ENCODE results near the gene NFKB1.

The NFKB1 gene

DNA sequence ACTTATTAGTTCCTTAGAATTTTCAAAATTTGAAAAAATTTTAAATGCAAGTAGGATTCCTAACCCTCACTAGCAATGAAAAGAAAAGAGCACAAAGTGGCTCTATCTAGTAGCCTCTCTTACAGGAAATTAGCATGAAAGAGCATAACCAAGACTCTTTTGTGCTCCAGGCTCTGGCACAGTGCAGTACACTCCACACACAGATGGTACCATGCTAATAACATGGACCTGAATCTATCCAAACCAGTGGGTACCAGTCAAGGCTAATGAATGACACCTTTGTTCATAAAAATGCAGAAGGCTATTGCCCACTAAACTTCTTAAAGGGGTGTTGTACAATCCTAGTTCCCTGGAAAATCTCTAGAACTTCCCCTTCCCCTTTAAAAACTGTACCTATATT lies 140.6 kb downstream of the NFKB1 start:
- Histone ChIP-seq H3K4me3 (IDR thresholded peaks at IDR 0.05; ENCODE audit: insufficient read depth, low read depth, low read length) (no peak overlapping the region), H2AFZ (ENCODE audit: low read depth) (no peak overlapping the region), H3K27ac (no peak overlapping the region), H3K4me2 (no peak overlapping the region), H3K79me2 (ENCODE audit: insufficient read depth, low read depth) (no peaks in the 10 kb centered on the region), H3K27me3 (ENCODE audit: insufficient read depth, low read depth) (no peaks in the 10 kb centered on the region), H3K36me3 (ENCODE audit: insufficient read depth) (no peaks in the 10 kb centered on the region), H3K9ac (no peak overlapping the region), H3K4me1 (ENCODE audit: low read depth, poor library complexity, severe bottlenecking) (no peaks in the 10 kb centered on the region), H4K20me1 (ENCODE audit: insufficient read depth) (no peaks in the 10 kb centered on the region)
- TF ChIP-seq, protein P1, sequence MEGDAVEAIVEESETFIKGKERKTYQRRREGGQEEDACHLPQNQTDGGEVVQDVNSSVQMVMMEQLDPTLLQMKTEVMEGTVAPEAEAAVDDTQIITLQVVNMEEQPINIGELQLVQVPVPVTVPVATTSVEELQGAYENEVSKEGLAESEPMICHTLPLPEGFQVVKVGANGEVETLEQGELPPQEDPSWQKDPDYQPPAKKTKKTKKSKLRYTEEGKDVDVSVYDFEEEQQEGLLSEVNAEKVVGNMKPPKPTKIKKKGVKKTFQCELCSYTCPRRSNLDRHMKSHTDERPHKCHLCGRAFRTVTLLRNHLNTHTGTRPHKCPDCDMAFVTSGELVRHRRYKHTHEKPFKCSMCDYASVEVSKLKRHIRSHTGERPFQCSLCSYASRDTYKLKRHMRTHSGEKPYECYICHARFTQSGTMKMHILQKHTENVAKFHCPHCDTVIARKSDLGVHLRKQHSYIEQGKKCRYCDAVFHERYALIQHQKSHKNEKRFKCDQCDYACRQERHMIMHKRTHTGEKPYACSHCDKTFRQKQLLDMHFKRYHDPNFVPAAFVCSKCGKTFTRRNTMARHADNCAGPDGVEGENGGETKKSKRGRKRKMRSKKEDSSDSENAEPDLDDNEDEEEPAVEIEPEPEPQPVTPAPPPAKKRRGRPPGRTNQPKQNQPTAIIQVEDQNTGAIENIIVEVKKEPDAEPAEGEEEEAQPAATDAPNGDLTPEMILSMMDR (conservative IDR thresholded peaks at IDR 0.05; ENCODE audit: low read depth, low read length): no peak

DNA sequence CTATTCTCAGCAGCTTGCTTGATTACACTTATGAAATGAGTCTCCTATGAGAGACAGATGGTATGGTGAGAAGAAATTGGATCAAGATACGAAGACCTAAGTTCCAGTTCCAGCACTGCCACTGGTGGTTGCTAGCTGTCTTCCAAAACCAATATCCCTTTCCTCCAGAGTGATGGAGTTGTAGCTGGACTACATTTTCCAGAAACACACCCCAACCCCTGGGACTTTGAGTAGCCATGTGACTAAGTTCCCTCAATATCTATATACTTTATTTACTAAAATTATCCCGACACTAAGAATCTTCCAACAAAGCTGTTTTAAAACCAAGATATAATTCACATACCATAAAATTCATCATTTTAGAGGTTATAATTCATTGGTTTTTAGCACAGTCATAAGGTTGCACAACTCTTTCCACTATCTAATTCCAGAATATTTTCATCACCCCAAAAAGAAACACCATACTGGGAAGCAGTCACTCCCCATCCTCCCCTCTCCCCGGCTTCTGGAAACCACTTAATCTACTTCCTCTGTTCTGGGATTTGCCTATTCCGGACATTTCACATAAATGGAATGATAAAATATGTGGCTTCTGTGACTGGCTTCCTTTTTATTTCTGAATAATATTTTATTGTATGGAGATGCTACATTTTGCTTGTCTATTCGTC lies 141.6 kb downstream of the NFKB1 start:
- no peaks in the 10 kb centered on the region for H3K36me3 ChIP-seq (ENCODE audit: insufficient read depth)
- no peaks in the 10 kb centered on the region for H3K79me2 ChIP-seq (ENCODE audit: insufficient read depth, low read depth)
- H3K27me3 ChIP-seq (ENCODE audit: insufficient read depth, low read depth): no peaks in the 10 kb centered on the region
- TF ChIP-seq, protein P1 (conservative IDR thresholded peaks at IDR 0.05; ENCODE audit: low read depth, low read length): no peak
- H3K4me2 ChIP-seq: no peak overlapping the region
- no peaks in the 10 kb centered on the region for H4K20me1 ChIP-seq (ENCODE audit: insufficient read depth)
- no peaks in the 10 kb centered on the region for H3K4me1 ChIP-seq (ENCODE audit: low read depth, poor library complexity, severe bottlenecking)
- no peak overlapping the region for H2AFZ ChIP-seq (ENCODE audit: low read depth)
- H3K27ac ChIP-seq: no peak overlapping the region
- no peak overlapping the region for H3K9ac ChIP-seq
- no peak overlapping the region for H3K4me3 ChIP-seq (IDR thresholded peaks at IDR 0.05; ENCODE audit: insufficient read depth, low read depth, low read length)

DNA sequence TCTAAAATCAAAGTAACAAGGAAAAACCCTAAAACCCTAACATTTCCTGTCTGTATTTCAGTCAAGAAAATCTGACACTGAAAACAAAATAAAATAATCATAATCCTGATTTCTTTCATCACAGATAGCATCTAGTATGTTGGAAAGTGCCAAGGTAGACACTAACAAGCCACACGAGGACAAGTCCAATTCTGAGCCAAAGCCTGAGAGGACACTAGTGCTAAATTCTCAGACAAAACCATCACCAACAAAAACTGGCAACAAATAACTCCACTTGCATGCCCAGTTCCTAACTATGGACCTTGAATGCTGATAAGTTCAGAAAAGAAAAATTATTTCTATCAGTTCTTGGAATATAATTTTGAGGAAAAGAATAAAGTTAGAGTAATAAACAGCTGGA lies 146.0 kb downstream of the NFKB1 start:
- no peaks in the 10 kb centered on the region for H3K79me2 ChIP-seq (ENCODE audit: insufficient read depth, low read depth)
- no peak overlapping the region for H3K4me2 ChIP-seq
- no peak overlapping the region for H3K4me3 ChIP-seq (IDR thresholded peaks at IDR 0.05; ENCODE audit: insufficient read depth, low read depth, low read length)
- TF ChIP-seq, protein P1 (conservative IDR thresholded peaks at IDR 0.05; ENCODE audit: low read depth, low read length): no peak
- H3K4me1 ChIP-seq (ENCODE audit: low read depth, poor library complexity, severe bottlenecking): no peaks in the 10 kb centered on the region
- no peaks in the 10 kb centered on the region for H4K20me1 ChIP-seq (ENCODE audit: insufficient read depth)
- no peaks in the 10 kb centered on the region for H3K27me3 ChIP-seq (ENCODE audit: insufficient read depth, low read depth)
- no peak overlapping the region for H3K9ac ChIP-seq
- H3K27ac ChIP-seq: no peak overlapping the region
- H3K36me3 ChIP-seq (ENCODE audit: insufficient read depth): no peaks in the 10 kb centered on the region; the same call in 1 of the 2 replicates
- H2AFZ ChIP-seq (ENCODE audit: low read depth): no peak overlapping the region

- H3K4me2 ChIP-seq: no peak overlapping the region
- H3K79me2 ChIP-seq (ENCODE audit: insufficient read depth, low read depth): no peaks in the 10 kb centered on the region
- no peaks in the 10 kb centered on the region for H3K4me1 ChIP-seq (ENCODE audit: low read depth, poor library complexity, severe bottlenecking)
- H2AFZ ChIP-seq (ENCODE audit: low read depth): no peak overlapping the region
- H3K36me3 ChIP-seq (ENCODE audit: insufficient read depth): no peaks in the 10 kb centered on the region
- H3K27ac ChIP-seq: no peak overlapping the region
- H3K9ac ChIP-seq: no peak overlapping the region
- no peaks in the 10 kb centered on the region for H4K20me1 ChIP-seq (ENCODE audit: insufficient read depth)
- TF ChIP-seq, protein P1 (conservative IDR thresholded peaks at IDR 0.05; ENCODE audit: low read depth, low read length): no peak
- no peaks in the 10 kb centered on the region for H3K27me3 ChIP-seq (ENCODE audit: insufficient read depth, low read depth)
- no peak overlapping the region for H3K4me3 ChIP-seq (IDR thresholded peaks at IDR 0.05; ENCODE audit: insufficient read depth, low read depth, low read length)
These were observed 156.0 kb downstream of the NFKB1 start for GRCh38 chr4:102657206-102657605.

Data from KMS-11 (cell line).